ENCODE measurements around the gene CTNND2.
"Not testable (repeated sequence)": the region's sequence is repeated elsewhere in the genome, so short reads cannot be mapped to it uniquely, and the experiment has no call there.

Gene CTNND2

GRCh38 chr5:11857391-11857790 lies 46.9 kb downstream of the CTNND2 start:
- no peak for DNase-seq

- DNase-seq, result no peak
These were observed 49.3 kb downstream of the CTNND2 start for GRCh38 chr5:11854936-11855335.

GRCh38 chr5:11853796-11854195 lies 50.5 kb downstream of the CTNND2 start:
- DNase-seq, result no peak

- DNase-seq, result no peak
These were observed 51.1 kb downstream of the CTNND2 start for GRCh38 chr5:11853140-11853539.

GRCh38 chr5:11852717-11853087 lies 51.5 kb downstream of the CTNND2 start:
- DNase-seq, result no peak

GRCh38 chr5:11851965-11852716 lies 52.1 kb downstream of the CTNND2 start:
- no peak for DNase-seq

- DNase-seq, result no peak
These were observed 52.8 kb downstream of the CTNND2 start for GRCh38 chr5:11851416-11851815.

- not testable (repeated sequence) for DNase-seq
These were observed 75.7 kb downstream of the CTNND2 start for GRCh38 chr5:11828566-11828965.

GRCh38 chr5:11822598-11822997 lies 81.6 kb downstream of the CTNND2 start:
- no peak for DNase-seq

GRCh38 chr5:11815916-11816315 lies 88.3 kb downstream of the CTNND2 start:
- DNase-seq, result no peak

GRCh38 chr5:11815481-11815880 lies 88.8 kb downstream of the CTNND2 start:
- DNase-seq, result no peak

GRCh38 chr5:11814373-11814772 lies 89.9 kb downstream of the CTNND2 start:
- DNase-seq, result no peak

- DNase-seq, result no peak
These were observed 94.8 kb downstream of the CTNND2 start for GRCh38 chr5:11809407-11809806.

GRCh38 chr5:11803436-11803835 lies 100.8 kb downstream of the CTNND2 start:
- DNase-seq, result no peak

GRCh38 chr5:11801061-11801460 lies 103.2 kb downstream of the CTNND2 start:
- no peak for DNase-seq

- peak; percentile 32 for DNase-seq
These were observed 107.1 kb downstream of the CTNND2 start for GRCh38 chr5:11797132-11797531.

- DNase-seq, result no peak
These were observed 110.8 kb downstream of the CTNND2 start for GRCh38 chr5:11793396-11793795.

GRCh38 chr5:11792621-11793020 lies 111.6 kb downstream of the CTNND2 start:
- no peak for DNase-seq

GRCh38 chr5:11791792-11792191 lies 112.5 kb downstream of the CTNND2 start:
- no peak for DNase-seq

- DNase-seq, result no peak
These were observed 114.0 kb downstream of the CTNND2 start for GRCh38 chr5:11790201-11790600.

- DNase-seq, result no peak
These were observed 118.4 kb downstream of the CTNND2 start for GRCh38 chr5:11785771-11786352.

- DNase-seq, result no peak
These were observed 123.5 kb downstream of the CTNND2 start for GRCh38 chr5:11780641-11781345.

- no peak for DNase-seq
These were observed 127.2 kb downstream of the CTNND2 start for GRCh38 chr5:11777096-11777495.

GRCh38 chr5:11770310-11770709 lies 133.9 kb downstream of the CTNND2 start:
- no peak for DNase-seq
